ENCODE data around the gene NUB1.
A peak's percentile ranks its signal among the peaks of the same experiment; 100 is the strongest.

Gene NUB1

GRCh38 chr7:151378496-151379192 is 37.0 kb downstream of the NUB1 start:
- DNase-seq, result no peak

- no peak for DNase-seq
Measured at GRCh38 chr7:151379193-151379520, 37.5 kb downstream of the NUB1 start.

GRCh38 chr7:151379534-151380198 is 38.1 kb downstream of the NUB1 start:
- no peak for DNase-seq

- DNase-seq, result no peak
Measured at GRCh38 chr7:151380199-151381097, 38.8 kb downstream of the NUB1 start.

GRCh38 chr7:151381098-151381347 is 39.4 kb downstream of the NUB1 start:
- no peak for DNase-seq

GRCh38 chr7:151381348-151382078 is 39.9 kb downstream of the NUB1 start:
- peak; percentile 56 for DNase-seq

GRCh38 chr7:151382079-151382885 is 40.7 kb downstream of the NUB1 start:
- DNase-seq, result peak; percentile 30

GRCh38 chr7:151383638-151384351 is 42.2 kb downstream of the NUB1 start:
- DNase-seq, result no peak

GRCh38 chr7:151384352-151384697 is 42.7 kb downstream of the NUB1 start:
- DNase-seq, result no peak

- no peak for DNase-seq
Measured at GRCh38 chr7:151384776-151385625, 43.4 kb downstream of the NUB1 start.

GRCh38 chr7:151385626-151386300 is 44.2 kb downstream of the NUB1 start:
- no peak for DNase-seq

- DNase-seq, result no peak
Measured at GRCh38 chr7:151386301-151387160, 44.9 kb downstream of the NUB1 start.

GRCh38 chr7:151387161-151388006 is 45.8 kb downstream of the NUB1 start:
- DNase-seq, result no peak

GRCh38 chr7:151388007-151388297 is 46.3 kb downstream of the NUB1 start:
- no peak for DNase-seq

- DNase-seq, result no peak
Measured at GRCh38 chr7:151388430-151388829, 46.8 kb downstream of the NUB1 start.

- no peak for DNase-seq
Measured at GRCh38 chr7:151389096-151389767, 47.6 kb downstream of the NUB1 start.

- no peak for DNase-seq
Measured at GRCh38 chr7:151389768-151390597, 48.4 kb downstream of the NUB1 start.

All from activated naive CD4-positive, alpha-beta T cell treated with Interleukin-2 at 50 U/mL for 16 hours (primary cell).